HEK293 (cell line): ENCODE data around the gene CACNA1E.

Source experiments
- CTCF ChIA-PET: fragments of 350-600 bp; formaldehyde crosslinking; extraction: SDS; loops from one replicate; lab custom pipeline; 2021; ENCODE audit warnings: antibody characterized with exemption; lab: Yijun Ruan, JAX
- POLR2A ChIA-PET: fragments of 300-600 bp; formaldehyde crosslinking; extraction: SDS; loops from one replicate; lab custom pipeline; 2020; ENCODE audit warnings: antibody characterized with exemption, inconsistent platforms; lab: Yijun Ruan, JAX
- H3K27ac ChIP-seq: fragments of 200-500 bp; sonication (Bioruptor generic); 2 replicates; pipeline ENCODE4 v1.5.1; 2014; ENCODE audit warnings: low read depth, low read length, control low read depth, inconsistent platforms; ENCODE audit errors: extremely low read depth
- H3K36me3 ChIP-seq, 2 experiments: fragments of 200-500 bp in 1 of 2; sonication (Bioruptor generic) in 1 of 2; 1 replicate in 1 of 2; 2 replicates in 1 of 2; pipeline ENCODE4 v1.5.1; 2014 to 2017; ENCODE audit warnings: inconsistent platforms in 2 of 2, low read length in 2 of 2; ENCODE audit not compliant: control insufficient read depth in 2 of 2, insufficient read depth in 1 of 2
- H3K4me1 ChIP-seq: fragments of 200-500 bp; sonication (Bioruptor generic); 2 replicates; pipeline ENCODE4 v1.5.1; 2014; ENCODE audit warnings: mild to moderate bottlenecking, low read length, inconsistent platforms; ENCODE audit not compliant: control insufficient read depth, insufficient read depth
- H3K4me3 ChIP-seq: 2 replicates; pipeline ENCODE4 v1.5.1; 2011; ENCODE audit warnings: low read depth, mild to moderate bottlenecking, control low read depth, low read length, moderate library complexity
- H3K9me3 ChIP-seq: fragments of 200-500 bp; sonication (Bioruptor generic); 2 replicates; pipeline ENCODE4 v1.5.1; 2014; ENCODE audit warnings: low read depth, low read length, inconsistent platforms; ENCODE audit not compliant: control insufficient read depth, insufficient read depth
- FEZF1 ChIP-seq: fragments of 450-650 bp; formaldehyde crosslinking; IDR thresholded peaks from 2 replicates; pipeline ENCODE4 v1.5.1; 2016; ENCODE audit warnings: missing biosample characterization, missing genetic modification characterization
- GLI4 ChIP-seq: fragments of 450-650 bp; formaldehyde crosslinking; IDR thresholded peaks from 2 replicates; pipeline ENCODE4 v1.5.1; 2016; ENCODE audit warnings: missing biosample characterization, missing genetic modification characterization
- PRDM6 ChIP-seq: fragments of 450-650 bp; formaldehyde crosslinking; IDR thresholded peaks from 2 replicates; pipeline ENCODE4 v1.5.1; 2017; ENCODE audit warnings: missing biosample characterization, missing genetic modification characterization
- SP3 ChIP-seq: fragments of 450-650 bp; formaldehyde crosslinking; IDR thresholded peaks from 2 replicates; pipeline ENCODE4 v1.5.1; 2016; ENCODE audit warnings: missing biosample characterization, missing genetic modification characterization
- ZFP69B ChIP-seq: fragments of 450-650 bp; formaldehyde crosslinking; IDR thresholded peaks from 2 replicates; pipeline ENCODE4 v1.5.1; 2016; ENCODE audit warnings: missing biosample characterization, missing genetic modification characterization
- ZNF223 ChIP-seq: fragments of 450-650 bp; formaldehyde crosslinking; IDR thresholded peaks from 2 replicates; pipeline ENCODE4 v1.5.1; 2016; ENCODE audit warnings: missing biosample characterization, missing genetic modification characterization
- ZNF248 ChIP-seq: fragments of 450-650 bp; formaldehyde crosslinking; IDR thresholded peaks from 2 replicates; pipeline ENCODE4 v1.5.1; 2017; ENCODE audit warnings: missing biosample characterization, missing genetic modification characterization
- ZNF311 ChIP-seq: fragments of 450-650 bp; formaldehyde crosslinking; IDR thresholded peaks from 2 replicates; pipeline ENCODE4 v1.5.1; 2017; ENCODE audit warnings: missing biosample characterization, missing genetic modification characterization, borderline replicate concordance
- ZNF335 ChIP-seq: fragments of 450-650 bp; formaldehyde crosslinking; conservative IDR thresholded peaks from 2 replicates; pipeline ENCODE4 v1.5.1; 2016; ENCODE audit warnings: missing biosample characterization, missing genetic modification characterization
- ZNF426 ChIP-seq: fragments of 450-650 bp; formaldehyde crosslinking; IDR thresholded peaks from 2 replicates; pipeline ENCODE4 v1.5.1; 2017; ENCODE audit warnings: missing biosample characterization, missing genetic modification characterization, mild to moderate bottlenecking, inconsistent platforms, moderate library complexity
- ZNF530 ChIP-seq: fragments of 450-650 bp; formaldehyde crosslinking; IDR thresholded peaks from 2 replicates; pipeline ENCODE4 v1.5.1; 2016; ENCODE audit warnings: low read depth, missing biosample characterization, missing genetic modification characterization
- ZNF561 ChIP-seq: fragments of 450-650 bp; IDR thresholded peaks from 2 replicates; pipeline ENCODE4 v1.5.1; 2018; ENCODE audit warnings: missing biosample characterization, missing genetic modification characterization, borderline replicate concordance
- ZNF600 ChIP-seq: fragments of 450-650 bp; formaldehyde crosslinking; IDR thresholded peaks from 2 replicates; pipeline ENCODE4 v1.5.1; 2016; ENCODE audit warnings: missing biosample characterization, missing genetic modification characterization
- ZNF639 ChIP-seq: fragments of 450-650 bp; formaldehyde crosslinking; IDR thresholded peaks from 2 replicates; pipeline ENCODE4 v1.5.1; 2016; ENCODE audit warnings: missing biosample characterization, missing genetic modification characterization
- ZNF654 ChIP-seq: fragments of 450-650 bp; formaldehyde crosslinking; IDR thresholded peaks from 2 replicates; pipeline ENCODE4 v1.5.1; 2016; ENCODE audit warnings: low read depth, missing biosample characterization, missing genetic modification characterization
- ZNF707 ChIP-seq: fragments of 450-650 bp; formaldehyde crosslinking; IDR thresholded peaks from 2 replicates; pipeline ENCODE4 v1.5.1; 2016; ENCODE audit warnings: missing biosample characterization, missing genetic modification characterization
- ZNF768 ChIP-seq: fragments of 450-650 bp; formaldehyde crosslinking; IDR thresholded peaks from 2 replicates; pipeline ENCODE4 v1.5.1; 2018; ENCODE audit warnings: missing biosample characterization, mild to moderate bottlenecking, missing genetic modification characterization
- ZNF792 ChIP-seq: fragments of 450-650 bp; formaldehyde crosslinking; IDR thresholded peaks from 2 replicates; pipeline ENCODE4 v1.5.1; 2016; ENCODE audit warnings: missing biosample characterization, missing genetic modification characterization
- ZSCAN18 ChIP-seq: fragments of 450-650 bp; formaldehyde crosslinking; IDR thresholded peaks from 2 replicates; pipeline ENCODE4 v1.5.1; 2016; ENCODE audit warnings: missing biosample characterization, missing genetic modification characterization
- ZSCAN30 ChIP-seq: fragments of 450-650 bp; IDR thresholded peaks from 2 replicates; pipeline ENCODE4 v1.5.1; 2018; ENCODE audit warnings: missing biosample characterization, mild to moderate bottlenecking, missing genetic modification characterization, moderate library complexity
- TF ChIP-seq, protein P1 (sequence below): fragments of 450-650 bp; formaldehyde crosslinking; IDR thresholded peaks from 2 replicates; pipeline ENCODE4 v1.5.1; 2016; ENCODE audit warnings: missing biosample characterization, missing genetic modification characterization

The CACNA1E gene

DNA sequence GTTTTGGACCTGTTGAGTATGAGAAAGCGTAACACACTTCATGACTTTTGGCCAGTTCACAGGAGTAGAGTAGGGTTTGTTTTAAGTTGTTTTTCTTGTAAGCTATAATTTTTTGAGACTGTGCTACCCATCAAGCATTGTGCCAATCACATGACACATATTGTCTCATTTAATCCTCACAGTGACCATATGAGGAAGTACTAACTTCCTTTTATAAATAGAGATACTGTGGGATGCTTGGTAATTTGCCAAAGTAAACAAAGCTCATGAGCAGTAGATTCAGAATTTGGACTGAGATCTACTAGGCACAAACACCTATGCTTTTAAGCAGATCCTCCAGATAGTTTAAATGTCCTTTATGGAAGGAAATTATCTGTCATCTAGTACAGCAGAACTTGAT, 178.3 kb downstream of the CACNA1E start (continued):
- TF ChIP-seq FEZF1 (tag by site-specific recombination) (no peak), ZNF768 (no peak), SP3 (tag by site-specific recombination) (no peak), ZNF707 (no peak), ZNF335 (tag by site-specific recombination) (no peak)

DNA sequence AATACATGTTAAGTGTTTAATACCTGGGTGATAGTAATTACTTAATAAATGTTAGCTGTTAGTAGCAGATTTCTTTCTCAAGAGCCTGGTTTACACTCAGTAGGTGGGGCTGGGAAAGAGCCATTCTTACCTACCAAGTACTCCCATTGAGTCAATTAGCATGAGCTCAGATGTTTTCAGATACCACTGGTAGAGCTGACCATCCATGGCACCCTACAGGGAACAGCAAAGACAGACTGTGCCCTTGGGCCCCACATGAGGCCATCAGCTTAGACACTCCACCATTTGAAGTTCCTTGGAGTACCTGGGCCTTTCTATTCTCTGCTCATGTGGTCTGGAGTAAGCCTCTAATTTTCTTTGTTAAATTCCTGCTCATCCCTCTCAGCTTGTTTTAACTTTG, 179.3 kb downstream of the CACNA1E start:
- Histone ChIP-seq H3K27ac (no peak overlapping the region), H3K9me3 (no peaks in the 10 kb centered on the region), H3K4me3 (no peak overlapping the region), H3K36me3 (no peaks in the 10 kb centered on the region), H3K4me1 (no peaks in the 10 kb centered on the region)
- CTCF ChIA-PET, result interaction anchor here (0.6 kb wide), 2 partner anchors 32 to 73 kb away, joined by 3 read pairs; no protein-coding TSS in a partner anchor
- TF ChIP-seq ZNF223 (tag by site-specific recombination) (no peak), ZNF600 (tag by site-specific recombination) (no peak), ZNF561 (tag by site-specific recombination) (no peak), ZNF639 (tag by site-specific recombination) (no peak), PRDM6 (tag by site-specific recombination) (no peak), ZNF530 (tag by site-specific recombination) (no peak), GLI4 (tag by site-specific recombination) (no peak), ZNF654 (tag by site-specific recombination) (no peak), ZNF248 (tag by site-specific recombination) (no peak), ZSCAN30 (tag by site-specific recombination) (no peak), ZNF792 (tag by site-specific recombination) (no peak), SP3 (tag by site-specific recombination) (no peak), ZNF426 (tag by site-specific recombination) (no peak), ZFP69B (no peak), ZSCAN18 (no peak), ZNF311 (no peak)
- TF ChIP-seq, protein P1, sequence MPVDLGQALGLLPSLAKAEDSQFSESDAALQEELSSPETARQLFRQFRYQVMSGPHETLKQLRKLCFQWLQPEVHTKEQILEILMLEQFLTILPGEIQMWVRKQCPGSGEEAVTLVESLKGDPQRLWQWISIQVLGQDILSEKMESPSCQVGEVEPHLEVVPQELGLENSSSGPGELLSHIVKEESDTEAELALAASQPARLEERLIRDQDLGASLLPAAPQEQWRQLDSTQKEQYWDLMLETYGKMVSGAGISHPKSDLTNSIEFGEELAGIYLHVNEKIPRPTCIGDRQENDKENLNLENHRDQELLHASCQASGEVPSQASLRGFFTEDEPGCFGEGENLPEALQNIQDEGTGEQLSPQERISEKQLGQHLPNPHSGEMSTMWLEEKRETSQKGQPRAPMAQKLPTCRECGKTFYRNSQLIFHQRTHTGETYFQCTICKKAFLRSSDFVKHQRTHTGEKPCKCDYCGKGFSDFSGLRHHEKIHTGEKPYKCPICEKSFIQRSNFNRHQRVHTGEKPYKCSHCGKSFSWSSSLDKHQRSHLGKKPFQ, result no peak
- POLR2A ChIA-PET, result no interaction called here
